GM18498 (cell line): Measurements from ENCODE around the gene EPC2.
"Not testable (repeated sequence)": the region's sequence is repeated elsewhere in the genome, so short reads cannot be mapped to it uniquely, and the experiment has no call there.

ENCODE experiments used
- ATAC-seq: cut with Tn5 transposase; IDR thresholded peaks from one replicate; pipeline ENCODE4 v1.9.1; 2021; ENCODE audit warnings: mild to moderate bottlenecking, moderate library complexity; ENCODE audit not compliant: unreplicated experiment

The EPC2 gene

DNA sequence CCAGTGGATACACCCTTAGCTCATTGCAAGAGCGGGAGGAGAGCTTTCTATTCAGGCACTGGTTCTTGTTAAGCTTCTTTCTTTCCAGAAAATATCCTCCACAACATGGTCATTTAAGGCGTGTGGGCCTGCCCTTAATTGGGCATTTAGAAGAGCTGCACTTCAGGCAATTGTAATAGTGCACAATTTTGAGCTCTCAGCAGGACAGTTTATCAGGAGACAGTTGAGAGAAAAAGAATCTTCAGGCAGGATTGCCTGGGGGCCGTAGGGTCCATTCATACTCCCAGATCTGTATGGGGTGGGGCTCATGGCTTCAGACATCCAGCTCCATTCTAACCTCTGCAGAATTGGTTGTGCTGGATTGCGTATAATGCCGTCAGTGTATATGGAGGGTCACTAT, 6.0 kb upstream of the EPC2 start:
- ATAC-seq: no peak

DNA sequence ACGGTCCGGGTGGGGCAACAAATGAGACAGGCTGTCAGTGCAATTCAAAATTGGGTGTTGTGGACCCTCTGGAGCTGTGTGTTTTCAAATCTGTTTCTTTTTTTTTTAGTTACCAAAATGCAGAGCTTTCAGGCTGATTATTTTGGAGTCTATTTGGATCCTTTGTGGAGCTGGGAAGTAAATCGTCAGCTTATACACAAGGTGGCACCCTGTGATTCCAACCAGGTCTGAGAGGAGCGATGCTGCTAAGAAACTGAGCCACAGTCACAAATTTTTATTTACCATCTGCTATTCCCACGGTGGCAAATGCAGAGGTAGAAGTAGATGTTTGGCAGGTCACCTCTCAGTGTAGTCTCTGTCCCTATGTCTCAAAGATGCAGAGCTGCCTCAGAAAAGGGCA, 3.8 kb upstream of the EPC2 start:
- ATAC-seq: no peak

DNA sequence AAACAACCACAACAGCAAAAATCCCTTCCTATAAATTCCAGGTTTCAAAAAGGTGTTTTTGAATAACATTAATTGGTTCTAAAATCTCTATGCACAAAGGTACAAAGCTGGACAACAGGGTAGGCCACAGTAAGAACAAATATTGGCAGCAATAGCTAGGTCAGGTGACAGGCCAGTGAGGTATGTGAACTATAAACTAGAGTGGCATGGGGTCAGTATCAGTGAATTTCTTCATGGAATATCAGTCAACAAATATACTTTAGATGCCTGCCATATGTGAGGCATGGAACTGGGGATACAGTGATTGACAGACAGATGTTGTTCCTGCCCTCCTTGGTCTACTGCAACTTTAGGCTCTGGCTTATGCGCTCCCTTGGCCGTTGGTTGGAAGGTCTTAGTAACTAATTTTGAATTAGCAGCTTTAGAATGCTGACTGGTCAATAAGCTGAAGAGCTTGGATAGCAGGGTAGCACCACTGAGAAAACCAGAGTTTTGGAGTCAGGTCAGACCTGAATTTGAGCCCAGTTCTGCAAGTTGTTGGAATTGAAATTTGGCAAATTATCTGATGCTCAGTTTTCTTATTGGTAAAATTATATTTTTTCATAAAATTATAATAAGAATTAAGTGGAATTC, 2.3 kb upstream of the EPC2 start:
- ATAC-seq: no peak

DNA sequence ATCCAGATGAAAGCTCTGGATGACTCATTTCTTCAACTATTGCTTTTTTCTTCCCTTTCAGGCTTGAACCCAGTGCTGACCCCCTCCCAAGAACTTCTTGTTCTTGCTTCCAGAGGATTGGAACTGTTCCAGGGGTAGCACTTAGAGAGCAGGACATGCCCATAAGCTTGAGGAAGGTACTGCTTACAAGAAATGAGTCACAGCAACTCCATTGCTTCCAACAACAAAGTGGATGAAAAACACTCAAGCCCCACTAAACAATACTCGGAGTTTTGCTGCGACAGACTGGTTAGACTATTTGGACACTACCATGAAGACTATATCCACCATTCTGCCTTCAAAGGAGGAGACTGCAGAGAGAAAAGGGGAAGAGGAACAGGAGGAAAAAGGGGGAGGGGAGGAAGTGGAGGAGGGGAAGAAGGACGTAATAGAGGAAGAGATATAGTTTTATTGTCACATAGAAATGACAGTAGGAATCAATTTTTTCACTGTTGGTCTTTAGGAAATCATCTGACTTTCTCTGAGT, 1.6 kb upstream of the EPC2 start:
- ATAC-seq: no peak

DNA sequence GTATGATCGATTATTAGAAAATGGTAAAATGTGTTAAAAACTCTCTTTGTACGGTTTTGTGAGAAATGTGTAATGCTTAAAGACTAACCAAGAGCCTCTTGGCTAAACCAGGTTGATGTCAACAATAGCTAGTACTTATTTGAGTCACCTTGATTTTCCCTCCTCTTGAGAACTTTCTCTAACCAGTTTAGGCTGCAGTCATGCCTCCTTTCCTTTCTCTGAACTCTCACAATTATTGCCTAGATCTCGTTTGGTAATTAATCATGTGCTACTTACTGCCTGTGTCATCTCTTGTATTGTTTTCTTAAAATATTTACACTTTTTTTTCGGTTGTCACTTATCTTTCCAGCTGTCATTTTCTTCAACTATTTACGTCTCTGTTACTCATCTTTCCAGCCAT, 1.1 kb upstream of the EPC2 start:
- no peak for ATAC-seq

DNA sequence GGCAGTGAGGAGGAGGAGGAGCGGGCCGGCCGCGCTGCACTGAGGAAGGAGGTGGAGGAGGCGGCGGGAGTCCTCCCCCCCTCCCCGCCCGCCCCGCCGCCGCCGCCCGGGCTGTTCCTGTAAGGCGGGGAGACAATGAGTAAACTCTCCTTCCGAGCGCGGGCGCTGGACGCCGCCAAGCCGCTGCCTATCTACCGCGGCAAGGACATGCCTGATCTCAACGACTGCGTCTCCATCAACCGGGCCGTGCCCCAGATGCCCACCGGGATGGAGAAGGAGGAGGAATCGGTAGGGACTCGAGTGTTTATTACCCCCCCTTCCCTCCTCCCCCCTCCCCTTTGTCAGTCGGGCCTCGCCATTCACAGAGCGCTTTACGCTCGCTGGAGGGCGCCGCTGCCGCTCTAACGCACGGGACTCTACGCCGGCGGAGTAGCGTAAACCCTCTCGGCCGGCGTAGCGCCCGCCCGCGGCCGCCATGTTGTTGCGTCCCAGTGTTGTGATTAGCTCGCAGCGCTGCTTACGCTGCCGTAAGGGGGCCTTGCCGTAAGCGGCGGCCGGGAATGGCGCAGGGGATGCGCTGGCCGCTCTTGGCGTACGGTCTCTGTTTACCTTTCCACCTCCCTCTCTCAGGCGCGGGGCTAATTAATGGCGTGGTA, 460 bp downstream of the EPC2 start:
- peak; percentile 57 for ATAC-seq

DNA sequence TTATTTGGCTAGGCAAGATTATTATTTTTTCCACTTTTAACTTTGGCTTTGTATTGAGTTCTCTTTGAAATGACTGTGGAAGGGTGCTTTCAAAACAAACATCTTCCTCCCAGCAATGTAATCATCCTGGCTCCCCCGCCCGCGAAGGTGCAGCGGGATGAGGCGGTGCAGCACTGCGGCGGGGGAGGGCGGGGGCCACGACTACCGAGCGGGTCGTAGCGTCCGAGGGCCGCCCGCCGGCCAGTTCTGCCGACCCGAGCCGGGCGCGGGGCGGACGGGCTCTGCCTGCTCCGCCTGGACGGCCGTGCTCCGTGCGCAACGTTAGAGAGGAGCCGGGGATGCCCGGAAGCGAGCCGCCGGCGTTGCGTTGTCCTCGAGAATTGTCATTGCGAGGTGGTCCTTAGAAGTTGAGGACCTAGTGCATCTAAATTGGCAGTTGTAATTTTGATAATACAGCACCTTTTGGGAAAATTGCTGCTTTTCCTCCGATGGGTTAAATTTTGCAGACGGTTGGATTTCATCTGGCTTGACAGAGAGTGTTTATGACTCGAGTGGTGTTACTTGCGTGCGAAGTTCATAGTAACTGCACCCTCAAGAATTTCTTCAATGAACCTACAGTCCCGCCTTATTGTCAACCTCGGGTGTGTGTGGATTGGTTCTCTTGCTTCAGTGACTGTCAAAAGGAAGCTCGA, 1.1 kb downstream of the EPC2 start:
- ATAC-seq: peak; percentile 38

DNA sequence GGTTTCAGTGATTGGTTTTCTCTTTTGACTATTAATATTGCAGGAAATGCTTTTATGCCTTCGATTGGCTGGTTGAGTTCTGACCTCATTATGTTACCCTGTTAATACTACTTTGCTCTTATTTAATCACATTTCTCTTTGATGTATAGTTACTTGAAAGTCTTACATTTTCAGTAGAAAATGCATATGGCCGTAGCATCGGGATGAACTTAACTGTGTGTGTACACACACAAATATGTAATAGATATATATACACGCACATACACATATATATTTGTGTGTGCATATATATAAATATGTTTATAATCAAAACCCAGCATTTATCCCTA, 1.6 kb downstream of the EPC2 start:
- ATAC-seq: no peak

DNA sequence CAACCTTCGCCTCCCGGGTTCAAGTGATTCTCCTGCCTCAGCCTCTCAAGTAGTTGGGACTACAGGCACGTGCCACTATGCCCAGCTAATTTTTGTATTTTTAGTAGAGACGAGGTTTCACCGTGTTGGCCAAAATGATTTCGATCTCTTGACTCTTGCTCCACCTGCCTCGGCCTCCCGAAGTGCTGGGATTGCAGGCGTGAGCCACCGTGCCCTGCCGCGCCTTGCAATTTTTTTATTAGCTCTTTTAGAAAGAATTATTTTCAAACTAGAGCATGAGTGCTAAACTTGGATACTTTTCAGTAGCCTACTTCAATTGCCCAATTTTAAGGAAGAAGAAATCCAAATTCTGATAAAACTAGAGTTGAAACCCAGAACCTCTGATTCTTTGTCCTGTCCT, 3.2 kb downstream of the EPC2 start:
- ATAC-seq: not testable (repeated sequence)

DNA sequence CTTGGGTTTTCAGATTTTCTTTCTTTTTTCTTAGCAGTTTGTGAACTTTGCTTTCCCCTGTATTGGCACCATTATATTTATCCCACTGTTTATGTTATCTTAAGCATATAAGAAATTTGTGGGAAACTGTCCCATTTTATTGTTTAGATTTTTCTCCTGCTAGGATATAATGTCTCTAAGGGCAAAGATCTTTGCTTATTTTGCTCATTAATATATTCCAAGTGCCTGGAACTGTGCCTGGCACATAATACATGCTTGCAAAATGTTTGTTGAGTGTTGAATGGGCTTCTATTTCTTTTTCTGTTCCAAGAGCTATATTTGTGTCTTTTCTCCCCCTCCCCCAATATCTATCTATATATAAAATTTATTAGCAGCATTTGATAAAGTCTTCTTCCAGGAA, 5.4 kb downstream of the EPC2 start:
- ATAC-seq: no peak

DNA sequence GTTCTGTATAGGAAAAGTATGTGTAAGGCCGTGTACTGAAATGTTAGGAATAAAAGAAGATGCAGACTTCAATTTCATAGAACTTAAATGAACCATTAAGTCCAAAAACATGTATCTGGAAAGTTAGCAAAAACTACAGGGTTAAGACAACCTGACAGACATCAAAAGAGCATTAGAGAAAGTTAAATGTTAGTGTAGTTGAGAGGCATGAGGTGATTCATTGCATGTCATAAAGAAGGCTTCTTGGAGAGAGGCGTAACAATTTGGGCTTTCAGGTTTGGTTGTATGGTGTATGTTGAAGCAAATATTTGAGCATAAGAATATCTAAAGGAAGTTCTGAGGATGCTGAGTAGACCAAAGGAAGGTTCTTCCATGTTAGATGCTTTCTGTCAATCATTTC, 6.3 kb downstream of the EPC2 start:
- ATAC-seq: no peak

DNA sequence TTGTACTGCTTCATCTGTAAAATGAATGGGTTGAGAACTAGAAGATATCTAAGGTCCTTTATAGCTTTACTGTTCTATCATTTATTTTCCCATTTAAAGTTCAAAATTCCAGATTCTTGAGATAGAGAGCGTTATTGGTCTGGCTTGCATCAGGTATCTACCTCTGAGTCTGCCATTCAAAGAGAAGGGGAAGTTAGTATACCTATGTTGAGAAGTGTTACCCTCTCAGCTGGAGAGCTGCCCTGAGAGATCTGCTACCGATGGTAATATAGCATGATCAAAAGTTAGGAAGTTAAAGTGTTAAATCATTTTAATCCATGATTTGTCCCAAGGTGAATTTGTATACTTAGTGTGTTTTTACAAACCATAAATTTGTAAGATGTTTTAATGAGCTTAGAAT, 7.4 kb downstream of the EPC2 start:
- no peak for ATAC-seq

DNA sequence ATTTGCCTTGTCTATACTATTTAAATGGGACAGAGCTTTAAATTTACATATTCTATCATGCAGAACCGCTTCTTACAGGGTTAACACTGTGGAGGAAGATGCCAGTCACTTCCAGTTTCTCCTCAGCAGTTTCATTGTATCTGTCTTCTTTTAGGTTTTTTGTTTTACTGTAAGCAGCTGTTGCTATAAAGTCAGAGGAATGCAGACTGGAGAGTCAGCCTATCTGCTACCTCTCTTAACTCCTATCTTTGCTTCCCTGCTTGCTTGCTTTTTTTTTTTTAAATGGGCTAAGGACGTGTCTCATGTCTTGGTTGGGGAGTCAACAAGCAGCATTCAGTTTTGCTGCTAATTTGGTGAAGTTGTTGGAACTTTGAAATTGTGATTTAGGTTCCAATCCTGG, 8.9 kb downstream of the EPC2 start:
- peak; percentile 95 for ATAC-seq

DNA sequence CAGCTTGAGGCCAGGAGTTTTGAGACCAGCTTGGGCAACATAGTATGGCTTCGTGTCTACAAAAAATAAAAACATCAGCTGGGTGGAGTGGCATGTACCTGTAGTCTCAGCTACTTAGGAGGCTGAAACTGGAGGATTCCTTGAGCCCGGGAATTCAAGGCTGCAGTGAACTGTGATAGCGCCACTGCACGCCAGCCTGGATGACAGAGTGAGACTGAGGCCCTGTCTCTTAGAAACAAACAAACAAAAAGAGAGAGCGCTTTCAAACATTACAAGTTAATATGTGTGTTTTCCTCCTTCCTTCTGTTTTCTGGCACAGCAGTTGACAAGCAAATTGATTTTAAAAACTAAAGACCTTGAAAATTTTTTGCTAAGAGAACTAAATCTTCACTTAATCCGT, 9.9 kb downstream of the EPC2 start:
- ATAC-seq: no peak

DNA sequence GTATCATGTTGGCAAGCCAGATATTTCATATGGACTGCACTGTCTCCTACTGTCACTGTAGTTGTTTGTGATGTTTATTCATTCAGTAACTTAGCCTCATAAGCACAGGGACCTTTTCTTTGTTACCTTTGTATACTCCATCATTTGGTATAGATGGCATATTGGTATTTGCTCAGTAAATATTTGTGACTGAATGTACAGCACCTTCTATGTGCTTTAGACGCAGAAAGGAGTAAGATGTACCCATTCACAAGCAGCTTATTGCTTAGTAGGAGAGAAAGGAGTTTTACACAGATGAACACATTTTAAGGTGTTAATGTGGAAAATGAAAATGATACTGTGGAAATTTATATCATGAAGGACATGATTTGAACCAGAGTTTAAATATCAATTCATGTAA, 12.0 kb downstream of the EPC2 start:
- ATAC-seq: no peak

DNA sequence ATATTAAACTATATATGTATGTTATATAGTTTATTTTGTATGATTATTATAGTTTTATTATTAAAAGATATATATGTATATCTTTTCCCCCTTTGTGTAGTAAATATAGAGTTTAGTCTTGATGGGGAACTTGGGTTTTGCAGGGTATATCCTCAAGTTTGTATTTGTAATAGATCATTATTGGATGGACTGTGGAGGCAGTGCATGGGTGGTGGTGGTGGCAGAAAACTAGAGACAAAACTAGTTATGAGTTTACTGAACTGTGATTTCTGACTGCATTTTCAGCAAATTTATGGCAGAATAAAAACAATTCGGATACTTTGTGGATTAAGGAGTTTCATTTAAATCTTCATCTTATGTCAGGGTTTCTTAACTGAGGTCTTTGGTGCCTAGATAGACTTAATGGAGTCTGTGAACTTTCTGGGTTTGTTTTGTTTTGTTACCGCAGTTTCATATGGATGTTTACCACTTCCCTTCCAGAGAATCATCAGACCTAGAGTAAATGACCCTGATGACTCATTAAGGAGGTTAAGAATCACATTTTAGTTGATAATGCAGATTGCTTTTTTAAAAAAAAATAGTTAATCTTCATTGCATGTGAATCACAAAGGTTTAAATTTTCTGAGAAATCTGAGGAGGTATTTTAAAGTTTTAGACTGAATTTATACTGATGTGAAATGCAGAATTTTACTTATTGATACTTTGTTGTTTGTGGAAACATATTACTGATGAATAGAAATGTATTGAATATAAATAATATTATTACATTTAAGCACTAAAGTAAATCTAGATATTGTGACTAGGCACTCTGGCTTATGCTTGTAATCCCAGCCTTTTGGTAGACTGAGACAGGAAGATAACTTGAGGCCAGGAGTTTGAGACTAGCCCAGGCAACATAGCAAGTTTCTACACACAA, 14.5 kb downstream of the EPC2 start:
- ATAC-seq: peak; percentile 96

DNA sequence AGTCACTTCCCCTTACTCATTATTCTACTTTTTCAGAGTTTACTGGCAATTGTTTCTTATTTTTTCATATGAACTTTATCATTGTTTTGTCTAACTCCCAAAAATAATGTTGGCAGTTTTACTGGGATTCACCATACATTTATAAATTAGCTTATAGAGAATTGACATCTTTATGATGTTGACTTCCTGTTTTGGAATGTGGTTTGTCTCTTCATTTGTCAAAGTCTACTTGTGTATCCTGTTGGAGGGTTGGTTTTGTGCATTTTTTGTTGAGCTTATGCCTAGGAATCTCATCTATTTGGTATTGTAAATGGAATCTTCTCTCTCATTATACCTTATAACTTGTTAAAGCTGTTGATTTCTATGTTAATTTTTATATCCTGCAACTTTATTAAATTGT, 16.4 kb downstream of the EPC2 start:
- no peak for ATAC-seq

DNA sequence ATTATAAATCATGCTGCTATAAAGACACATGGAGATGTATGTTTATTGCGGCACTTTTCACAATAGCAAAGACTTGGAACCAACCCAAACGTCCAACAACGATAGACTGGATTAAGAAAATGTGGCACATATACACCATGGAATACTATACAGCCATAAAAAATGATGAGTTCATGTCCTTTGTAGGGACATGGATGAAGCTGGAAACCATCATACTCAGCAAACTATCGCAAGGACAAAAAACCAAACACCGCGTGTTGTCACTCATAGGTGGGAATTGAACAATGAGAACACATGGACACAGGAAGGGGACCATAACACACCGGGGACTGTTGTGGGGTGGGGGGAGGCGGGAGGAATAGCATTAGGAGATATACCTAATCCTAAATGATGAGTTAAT, 17.8 kb downstream of the EPC2 start:
- not testable (repeated sequence) for ATAC-seq

DNA sequence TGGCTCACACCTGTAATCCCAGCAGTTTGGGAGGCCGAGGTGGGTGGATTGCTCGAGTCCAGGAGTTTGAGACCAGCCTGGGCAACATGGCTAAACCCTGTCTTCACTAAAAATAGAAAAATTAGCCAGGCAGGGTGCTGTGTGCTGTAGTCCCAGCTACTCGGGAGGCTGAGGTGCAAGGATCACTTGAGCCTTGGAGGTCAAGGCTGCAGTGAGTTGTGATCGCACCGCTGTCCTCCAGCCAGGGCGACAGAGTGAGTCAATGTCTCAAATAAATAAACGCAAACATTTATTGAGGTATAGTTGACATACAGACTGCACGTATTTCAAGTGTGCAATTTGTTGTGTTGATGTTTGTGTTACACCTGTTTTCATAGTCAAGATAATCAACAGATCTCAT, 19.7 kb downstream of the EPC2 start:
- ATAC-seq: no peak

DNA sequence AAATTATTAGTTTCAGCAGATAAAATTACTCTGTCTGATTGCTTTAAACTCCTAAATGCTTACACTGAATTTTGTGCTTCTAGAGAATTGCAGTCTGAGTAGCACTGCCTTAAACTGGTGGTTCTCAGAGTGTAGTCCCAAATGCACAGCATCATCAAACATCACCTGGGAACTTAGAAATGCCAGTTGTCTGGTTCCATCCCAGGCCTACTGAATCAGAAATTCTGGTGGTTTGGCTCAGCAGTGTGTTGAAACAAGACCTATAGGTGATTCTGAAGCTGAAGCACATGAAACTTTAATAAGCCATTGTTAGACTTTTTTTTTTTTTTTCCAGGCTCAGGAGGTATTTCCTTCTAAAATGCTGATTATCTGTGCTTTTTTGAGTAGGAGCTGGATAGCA, 22.0 kb downstream of the EPC2 start:
- ATAC-seq: no peak

DNA sequence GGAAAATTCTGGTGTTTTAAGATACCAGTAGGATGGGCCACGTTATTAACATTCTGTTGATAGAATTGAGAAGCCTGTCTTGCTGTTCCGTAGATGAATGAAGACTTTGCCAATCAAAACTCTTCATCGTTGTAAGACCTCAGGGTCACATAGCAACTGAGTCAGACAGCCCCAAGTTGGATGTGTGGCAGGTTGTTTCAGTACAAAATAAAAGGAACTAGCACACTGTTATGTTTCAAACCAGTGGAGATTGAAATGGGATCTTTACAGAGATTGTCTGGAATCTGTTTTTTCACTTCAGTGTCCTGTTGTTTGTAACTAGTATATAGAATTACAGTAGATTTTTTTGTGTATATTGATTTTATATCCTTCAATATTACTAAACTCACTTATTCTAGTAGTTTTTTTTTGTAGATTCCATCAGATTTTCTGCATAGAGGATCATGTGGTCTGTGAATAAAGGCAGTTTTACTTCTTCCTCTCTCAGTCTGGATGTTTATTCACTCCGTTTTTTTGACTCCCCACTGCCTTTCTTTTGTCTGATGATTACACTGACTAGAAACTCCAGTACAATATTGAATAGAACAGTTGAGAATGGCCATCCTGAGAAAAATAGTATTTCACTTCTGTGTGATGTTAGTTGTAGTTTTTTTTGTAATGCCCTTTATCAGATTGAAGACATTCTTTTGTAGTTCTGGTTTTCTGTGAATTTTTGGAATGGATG, 22.7 kb downstream of the EPC2 start:
- no peak for ATAC-seq
